Measurements from ENCODE around the gene DUSP22.
"Not testable (repeated sequence)": the region's sequence is repeated elsewhere in the genome, so short reads cannot be mapped to it uniquely, and the experiment has no call there.

The DUSP22 gene, protein sequence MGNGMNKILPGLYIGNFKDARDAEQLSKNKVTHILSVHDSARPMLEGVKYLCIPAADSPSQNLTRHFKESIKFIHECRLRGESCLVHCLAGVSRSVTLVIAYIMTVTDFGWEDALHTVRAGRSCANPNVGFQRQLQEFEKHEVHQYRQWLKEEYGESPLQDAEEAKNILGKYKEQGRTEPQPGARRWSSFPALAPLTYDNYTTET

DNA sequence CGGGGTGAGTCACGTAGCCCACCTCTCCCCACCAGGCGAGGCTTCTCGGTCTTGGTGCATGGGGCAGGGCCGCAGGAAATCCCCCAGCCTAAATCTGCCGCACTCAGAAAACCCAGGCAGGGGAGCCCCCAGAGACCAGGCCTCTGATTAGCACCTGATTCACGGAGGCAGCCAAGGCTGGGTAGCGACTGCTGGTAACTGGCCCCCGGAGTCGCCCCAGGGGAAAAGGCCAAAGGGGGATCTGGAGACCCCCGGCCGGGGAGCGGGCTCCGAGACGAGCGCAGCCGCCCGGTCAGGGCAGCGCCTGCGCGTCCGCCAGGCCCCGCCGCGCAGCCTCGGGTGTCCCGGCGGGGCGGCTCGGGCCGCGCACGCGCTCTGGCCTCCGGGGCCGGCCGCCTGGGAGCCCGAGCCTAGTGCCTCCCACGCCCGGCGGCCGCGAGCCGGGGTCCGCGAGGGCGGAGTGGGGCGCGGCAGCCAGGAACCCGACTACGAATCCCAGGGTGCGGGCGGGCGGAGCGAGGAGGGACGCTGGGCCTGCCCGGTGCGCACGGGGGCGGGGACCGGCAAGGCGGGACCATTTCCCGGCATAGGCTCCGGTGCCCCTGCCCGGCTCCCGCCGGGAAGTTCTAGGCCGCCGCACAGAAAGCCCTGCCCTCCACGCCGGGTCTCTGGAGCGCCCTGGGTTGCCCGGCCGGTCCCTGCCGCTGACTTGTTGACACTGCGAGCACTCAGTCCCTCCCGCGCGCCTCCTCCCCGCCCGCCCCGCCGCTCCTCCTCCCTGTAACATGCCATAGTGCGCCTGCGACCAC lies at the start of gene DUSP22:
Gene DUSP22, plus strand, starts transcription at position 791 of the 809 bp plus-strand sequence. CDS start 53 bp downstream, outside the sequence.
- peak; percentile 67 to 79 for DNase-seq (ENCODE audit: low read depth in 2 of 2)

DNA sequence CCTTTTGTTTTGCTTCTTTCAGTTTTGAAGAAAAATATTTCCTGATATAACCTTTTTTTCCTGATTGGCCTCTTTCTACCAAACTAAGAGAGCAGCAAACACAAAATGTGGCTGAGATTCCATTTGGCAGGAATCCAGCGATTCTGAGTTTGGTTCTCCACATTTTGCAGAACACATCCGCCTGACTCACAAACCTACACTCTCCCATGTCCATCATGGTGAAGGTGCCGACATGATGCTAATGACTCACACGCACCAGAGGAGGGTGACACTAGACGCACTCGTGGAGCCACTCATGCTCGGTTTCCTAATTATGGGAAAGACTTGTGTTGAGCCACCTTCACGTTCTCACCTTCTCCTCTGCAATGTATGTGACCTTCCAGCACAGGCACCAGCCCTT lies 45.9 kb upstream of the DUSP22 start:
- no peak for DNase-seq (ENCODE audit: low read depth in 2 of 2)

DNA sequence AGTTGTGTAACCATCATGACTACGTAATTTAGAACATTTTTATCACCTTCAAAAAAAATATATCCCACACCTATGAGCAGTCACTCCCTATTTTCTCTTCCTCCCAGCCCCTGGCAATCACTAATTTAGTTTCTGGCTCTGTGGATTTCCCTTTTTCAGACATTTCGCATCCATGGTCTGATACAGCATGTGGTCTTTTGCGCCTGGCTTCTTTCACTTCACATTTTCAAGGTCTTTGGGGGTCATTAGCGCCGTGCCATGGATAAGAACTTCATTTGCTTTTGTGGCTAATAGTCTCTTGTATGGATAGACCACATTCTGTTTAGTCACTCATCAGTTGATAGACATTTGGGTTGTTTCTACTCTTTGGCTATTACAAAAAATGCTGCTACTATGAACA lies 44.9 kb upstream of the DUSP22 start:
- DNase-seq (ENCODE audit: low read depth in 2 of 2), result no peak

DNA sequence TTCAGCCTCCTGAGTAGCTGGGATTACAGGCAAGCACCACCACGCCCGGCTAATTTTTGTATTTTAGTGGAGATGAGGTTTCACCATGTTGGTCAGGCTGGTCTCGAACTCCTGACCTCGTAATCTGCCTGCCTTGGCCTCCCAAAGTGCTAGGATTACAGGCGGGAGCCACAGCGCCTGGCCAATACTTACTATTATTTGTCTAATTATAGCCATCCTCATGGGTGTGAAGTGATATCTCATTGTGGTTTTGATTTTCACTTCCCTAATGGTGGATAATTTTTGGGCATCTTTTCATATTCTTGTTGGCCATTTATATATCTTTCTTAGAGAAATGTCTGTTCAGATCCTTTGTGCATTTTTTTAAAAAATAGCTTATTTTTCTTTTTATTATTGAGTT lies 44.2 kb upstream of the DUSP22 start:
- not testable (repeated sequence) for DNase-seq (ENCODE audit: low read depth in 2 of 2)

DNA sequence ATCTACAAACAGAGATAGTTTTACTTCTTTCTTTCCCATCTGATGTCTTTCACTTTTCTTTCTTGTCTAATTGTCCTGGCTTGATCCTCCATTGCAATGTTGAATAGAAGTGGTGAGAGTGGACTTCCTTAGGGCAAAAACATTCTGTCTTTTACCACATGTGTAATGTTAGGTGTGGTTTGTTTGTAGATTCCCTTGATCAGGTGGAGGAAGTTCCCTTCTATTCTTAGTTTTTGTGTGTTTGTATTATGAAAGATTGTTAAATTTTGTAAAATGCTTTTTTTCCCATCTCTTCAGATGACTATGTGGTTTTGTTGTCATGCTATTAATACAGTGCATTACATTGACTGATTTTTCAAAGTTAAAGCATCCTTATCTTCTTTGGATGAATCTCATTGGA lies 41.6 kb upstream of the DUSP22 start:
- no peak for DNase-seq (ENCODE audit: low read depth in 2 of 2)

DNA sequence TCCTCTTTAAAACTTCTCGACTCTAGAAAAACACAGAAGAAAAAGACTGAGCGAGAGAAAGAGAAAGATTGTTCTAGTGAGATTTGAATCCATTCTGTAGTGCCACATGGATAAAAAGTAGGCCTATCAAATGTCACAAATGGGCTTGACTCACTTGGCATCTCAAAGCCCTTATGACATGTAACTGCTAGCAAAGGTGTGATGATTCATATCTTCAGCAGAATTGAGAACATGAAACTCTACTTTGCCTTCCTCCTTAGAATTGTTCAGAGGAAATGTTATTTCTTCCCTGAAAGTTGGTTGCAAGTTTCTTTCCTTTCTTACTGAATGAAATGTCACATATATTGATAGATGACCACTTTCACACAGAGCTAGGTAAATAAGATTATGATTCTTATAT lies 40.4 kb upstream of the DUSP22 start:
- no peak for DNase-seq (ENCODE audit: low read depth in 2 of 2)

DNA sequence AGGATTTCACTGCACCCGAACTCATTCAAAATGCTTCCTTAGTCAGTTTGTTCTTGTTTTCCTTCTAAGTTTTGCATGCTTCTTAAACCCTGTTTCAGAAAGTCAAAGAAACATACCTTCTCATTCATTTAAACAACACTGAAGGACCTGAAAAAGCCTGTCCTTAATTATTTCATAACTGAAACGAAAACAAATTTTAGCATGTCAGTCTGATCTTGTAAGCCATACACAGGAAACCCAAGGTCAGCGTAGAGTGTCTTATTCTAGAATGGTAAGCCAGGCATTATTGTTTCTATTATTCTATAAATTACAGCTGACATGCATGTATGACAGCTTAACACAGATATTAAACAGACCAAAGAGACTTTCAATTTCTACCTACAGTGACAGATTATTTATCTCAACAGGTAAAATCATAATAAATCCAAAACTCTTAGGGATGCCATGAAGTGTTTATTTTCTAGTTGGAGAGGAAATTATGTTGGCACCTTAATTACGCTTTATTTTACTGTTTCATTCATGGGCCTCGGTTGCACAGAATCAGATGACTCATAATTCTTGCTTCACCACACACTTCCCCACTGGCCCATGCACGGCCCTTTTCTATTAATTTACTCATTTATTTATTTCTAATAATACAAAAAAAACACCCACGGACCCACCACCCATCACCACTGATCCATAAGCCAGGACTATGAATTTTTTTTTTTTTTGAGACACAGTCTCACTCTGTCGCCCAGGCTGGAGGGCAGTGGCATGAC lies 39.3 kb upstream of the DUSP22 start:
- DNase-seq (ENCODE audit: low read depth in 2 of 2), result no peak

DNA sequence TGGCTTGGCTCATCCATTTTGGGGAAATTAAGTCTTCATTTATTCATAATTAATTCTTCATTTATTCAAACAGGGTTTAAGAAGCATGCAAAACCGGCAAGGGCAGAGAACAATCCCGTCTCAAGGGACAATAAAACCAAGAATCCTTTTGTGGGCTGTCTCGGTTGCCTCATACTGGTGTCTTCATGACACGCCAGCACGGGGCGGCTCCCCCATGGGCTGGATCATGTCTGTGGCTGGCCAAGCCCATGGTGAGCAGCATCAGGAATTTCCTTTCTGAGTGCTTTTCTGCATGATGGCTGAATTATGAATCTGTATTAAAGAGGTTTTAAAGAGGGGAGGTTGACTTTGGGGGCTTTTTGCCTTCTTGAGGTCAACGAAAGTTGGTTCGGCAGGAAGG lies 38.3 kb upstream of the DUSP22 start:
- DNase-seq (ENCODE audit: low read depth in 2 of 2), result no peak

DNA sequence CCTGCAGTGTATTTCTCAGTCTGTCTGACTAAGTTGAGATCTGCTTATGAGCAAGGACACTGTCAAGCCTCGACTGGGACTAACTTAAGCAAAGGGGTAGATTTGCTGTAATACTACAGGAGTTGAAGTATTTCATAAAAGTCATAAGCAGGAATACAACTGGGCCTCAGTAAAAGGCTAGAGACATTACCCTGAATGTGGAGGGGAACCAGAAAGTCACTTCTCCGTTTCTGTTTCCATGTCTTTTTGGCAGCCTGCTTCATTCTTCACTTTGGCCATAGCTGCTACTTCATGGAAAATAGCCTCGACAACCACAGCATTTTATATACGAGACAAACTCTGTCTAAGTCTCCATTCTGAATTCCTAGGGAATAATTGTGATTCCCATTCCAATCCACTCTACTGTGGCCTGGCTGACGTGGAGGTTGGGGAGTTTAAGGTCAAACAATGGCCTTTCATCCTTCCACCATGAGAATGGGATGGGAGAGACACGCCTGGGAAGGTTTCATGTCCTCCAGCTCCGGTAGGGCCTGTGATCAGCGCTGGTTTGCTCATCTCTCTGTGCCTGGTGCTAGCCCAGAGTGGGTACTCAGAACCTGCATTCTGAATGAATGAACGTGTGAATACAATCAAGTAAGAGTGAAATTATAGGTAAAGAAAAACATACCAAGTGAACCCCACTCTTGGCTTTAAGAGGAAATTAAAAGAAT lies 37.1 kb upstream of the DUSP22 start:
- no peak for DNase-seq (ENCODE audit: low read depth in 2 of 2)

DNA sequence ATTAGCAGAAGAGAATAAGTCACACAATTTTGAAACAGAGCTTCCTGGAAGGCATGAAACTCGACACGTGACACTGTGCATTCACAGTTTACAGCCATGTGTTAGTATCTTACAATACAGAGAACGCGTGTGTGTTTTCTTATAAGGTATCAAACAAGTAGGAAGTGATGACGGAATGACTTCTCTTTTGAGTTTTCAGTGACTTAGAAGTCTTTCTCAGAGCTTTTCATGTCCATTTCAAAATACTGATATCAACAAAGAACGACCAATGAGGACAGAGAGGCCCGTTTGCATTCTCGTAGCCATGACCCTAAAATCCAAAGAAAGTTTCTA lies 36.6 kb upstream of the DUSP22 start:
- DNase-seq (ENCODE audit: low read depth in 2 of 2), result no peak

DNA sequence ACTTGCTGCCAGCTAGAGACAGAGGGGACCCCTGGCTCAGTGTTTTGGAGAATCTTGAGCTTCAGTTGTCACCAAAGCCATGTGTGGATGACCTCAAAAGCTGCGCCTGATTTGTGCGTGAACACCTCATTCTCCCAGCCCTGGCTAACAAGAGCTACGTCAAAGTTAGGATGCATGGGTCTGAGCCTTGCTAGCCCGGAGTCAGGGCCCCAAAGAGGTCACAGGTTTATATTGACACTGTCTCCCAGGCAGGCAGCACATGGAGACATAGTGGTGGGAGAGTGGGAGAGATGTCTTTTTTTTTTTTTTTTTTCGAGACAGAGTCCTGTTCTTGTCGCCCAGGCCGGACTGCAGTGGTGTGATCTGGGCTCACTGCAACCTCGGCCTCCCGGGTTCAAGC lies 36.1 kb upstream of the DUSP22 start:
- no peak for DNase-seq (ENCODE audit: low read depth in 2 of 2)

DNA sequence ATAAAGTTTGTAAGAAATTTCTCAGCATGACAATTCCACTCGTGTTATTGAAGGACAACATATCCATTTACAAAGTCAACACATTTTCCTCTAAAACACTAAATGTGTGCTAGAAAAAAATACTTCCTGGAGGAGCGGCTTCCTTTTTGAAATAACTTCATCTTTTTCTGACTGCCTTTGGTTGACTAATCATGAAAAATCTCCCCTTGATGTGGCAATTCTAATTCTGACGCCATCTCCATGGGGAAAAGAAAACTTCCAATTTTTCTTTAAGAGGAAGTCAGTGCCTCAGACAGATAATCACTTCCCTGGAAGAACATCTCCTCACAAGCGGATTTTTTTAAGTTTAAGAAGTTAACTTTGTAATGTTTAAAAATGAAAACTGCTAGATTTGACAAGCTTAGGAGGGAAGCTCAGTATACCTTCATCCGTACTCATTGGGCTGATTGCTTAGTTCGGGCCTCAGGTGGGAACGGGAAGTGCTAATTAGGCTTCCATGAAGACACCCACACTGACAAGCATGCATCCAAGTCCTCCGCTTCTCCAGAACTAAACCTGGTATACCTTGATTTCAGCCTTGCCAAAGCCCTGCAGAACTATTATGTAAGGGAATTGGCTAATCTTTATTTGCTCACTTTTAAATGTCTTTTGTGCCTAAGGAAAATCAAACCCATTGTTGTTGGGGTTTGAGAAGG lies 35.1 kb upstream of the DUSP22 start:
- no peak for DNase-seq (ENCODE audit: low read depth in 2 of 2)

DNA sequence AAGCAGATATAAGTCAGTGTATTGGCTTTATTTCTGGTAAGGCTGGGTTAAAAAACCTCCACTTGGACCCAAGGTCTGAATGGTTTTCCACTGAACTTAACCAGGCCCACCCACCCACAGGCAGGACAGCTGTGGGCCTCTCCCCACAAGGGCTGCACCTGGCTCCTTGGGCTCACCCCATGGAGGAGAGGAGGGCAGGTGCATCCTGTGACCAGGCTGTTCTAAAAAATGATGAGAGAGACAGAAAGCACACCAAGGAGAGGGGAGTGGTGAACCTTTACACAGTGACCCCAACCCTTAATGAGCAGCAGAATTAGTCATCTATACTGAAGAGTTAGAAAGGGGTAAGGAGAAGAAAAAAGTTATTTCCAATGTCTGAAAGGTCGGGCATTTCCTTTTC lies 34.5 kb upstream of the DUSP22 start:
- DNase-seq (ENCODE audit: low read depth in 2 of 2), result no peak

DNA sequence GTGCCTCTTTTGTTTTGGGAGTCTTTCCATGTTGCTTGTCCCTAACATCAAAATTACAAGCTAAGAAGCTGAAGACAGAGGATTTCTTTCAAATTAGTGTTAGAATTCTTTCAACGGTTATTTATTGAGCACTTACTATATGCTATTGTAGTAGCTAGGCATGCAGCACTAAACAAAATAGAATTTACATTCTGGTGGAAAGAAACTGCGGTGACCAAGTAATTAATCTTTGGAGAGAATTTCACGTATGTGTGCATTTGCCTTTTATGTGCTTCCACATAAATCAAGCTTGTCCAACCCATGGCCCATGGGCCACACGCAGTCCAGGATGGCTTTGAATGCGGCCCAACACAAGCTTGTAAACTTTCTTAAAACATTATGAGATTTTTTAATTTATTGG lies 33.0 kb upstream of the DUSP22 start:
- no peak for DNase-seq (ENCODE audit: low read depth in 2 of 2)

DNA sequence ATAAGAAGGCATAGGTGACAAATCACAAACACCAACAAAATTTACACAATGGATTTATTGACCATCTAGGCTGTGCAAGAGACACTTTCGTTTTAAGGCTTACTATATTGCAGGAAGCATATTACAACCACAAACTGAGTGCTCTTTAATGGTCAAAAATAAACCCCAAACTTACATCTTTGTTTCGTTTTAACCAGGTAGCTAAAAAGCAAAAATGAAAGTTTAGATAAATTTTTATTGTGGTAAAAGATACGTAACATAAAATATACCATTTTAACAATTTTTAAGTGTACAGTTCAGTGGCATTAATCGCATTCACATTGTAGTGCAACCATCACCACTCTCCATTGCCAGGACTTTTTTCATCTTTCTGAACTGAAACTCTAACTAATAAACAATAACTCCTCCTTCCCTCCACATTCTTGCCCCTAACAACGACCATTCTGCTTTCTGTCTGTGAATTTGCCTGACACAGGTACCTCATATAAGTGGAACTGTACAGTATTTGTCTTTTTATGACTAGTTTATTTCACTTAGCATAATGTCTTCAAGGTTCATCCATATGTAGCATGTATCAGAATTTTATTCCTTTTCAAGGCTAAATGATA lies 32.3 kb upstream of the DUSP22 start:
- DNase-seq (ENCODE audit: low read depth in 2 of 2), result no peak

DNA sequence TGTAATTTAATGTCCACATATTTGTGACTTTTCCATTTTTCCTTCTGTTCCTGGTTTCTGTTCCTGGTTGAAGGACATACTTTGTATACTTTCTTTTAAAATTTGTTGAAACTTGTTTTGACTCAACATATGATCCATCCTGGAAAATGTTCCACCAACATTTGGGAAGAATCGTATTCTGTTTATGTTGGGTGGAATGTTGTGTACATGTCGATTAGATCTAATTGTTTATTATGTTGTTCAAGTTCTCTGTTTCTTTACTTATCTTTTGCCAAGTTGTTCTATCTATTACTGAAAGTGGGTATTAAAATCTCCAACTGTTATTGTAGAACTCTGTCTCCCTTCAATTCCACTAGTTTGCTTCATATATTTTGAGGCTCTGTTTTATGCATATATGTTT lies 27.7 kb upstream of the DUSP22 start:
- DNase-seq (ENCODE audit: low read depth in 2 of 2), result no peak

DNA sequence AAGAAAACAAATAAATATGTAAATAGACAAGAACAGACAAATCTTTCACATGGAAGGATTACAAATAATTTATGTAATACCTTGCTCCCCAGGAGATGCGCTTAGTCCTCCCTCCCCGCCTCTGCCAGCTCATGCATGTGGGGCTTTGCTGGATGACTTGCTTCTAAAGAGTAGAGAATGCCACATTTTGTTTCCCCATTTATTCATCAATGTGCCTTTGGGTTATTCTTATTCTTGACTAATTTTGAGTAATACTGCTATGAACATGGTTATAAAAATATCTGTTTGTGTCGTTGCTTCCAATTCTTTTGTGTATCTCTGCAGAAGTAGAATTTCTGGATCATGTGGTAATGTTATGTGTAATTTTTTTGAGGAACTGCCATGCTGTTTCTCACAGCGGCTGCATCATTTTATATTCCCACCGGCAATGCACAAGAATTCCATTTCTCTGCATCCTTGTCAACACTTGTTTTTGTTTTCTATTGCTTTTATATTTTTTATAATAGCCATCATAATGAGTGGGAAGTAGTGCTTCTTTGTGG lies 23.8 kb upstream of the DUSP22 start:
- DNase-seq (ENCODE audit: low read depth in 2 of 2), result no peak

DNA sequence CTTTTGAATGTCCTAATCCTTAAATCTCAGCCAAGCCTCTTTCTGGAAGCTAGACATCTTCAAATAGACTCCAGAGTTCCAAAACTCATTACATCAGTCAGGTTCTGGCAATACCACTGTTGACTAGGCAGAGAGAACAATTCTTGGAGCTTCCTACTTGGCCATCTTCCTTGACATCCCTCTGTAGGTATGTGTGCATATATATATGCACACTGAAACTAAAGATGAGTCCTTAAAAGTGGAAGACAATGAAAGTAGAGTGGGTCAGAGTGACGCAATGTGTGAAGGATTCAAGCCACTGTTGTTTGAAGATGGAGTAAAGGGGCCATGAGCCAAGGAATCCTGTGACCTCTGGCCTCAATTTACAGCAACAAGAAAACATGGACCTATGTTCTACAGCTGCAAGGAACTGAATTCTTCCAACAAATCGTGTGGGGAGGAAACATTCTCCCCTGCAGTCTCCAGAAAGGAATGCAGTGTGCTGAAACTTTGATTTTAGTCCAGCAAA lies 18.7 kb upstream of the DUSP22 start:
- no peak for DNase-seq (ENCODE audit: low read depth in 2 of 2)

DNA sequence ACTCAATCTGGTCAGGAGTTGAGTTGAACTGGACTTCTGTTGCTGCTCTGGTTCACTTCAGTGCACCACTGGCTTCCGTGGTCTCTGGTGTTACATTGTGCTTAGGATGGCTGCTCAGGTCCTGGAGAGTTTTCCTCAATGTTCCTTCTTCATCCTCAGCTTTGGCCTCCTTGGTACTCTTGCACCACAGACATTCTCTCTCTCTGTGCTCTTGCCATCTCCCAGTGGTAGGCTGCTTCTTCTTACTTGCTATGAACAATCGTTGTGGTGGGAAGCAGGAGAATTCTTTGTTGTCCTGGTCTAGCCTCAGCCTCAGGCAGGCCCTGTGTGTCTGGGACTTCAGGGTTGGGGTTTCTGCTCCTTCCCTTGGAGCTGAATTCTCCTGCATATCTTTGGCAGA lies 14.5 kb upstream of the DUSP22 start:
- DNase-seq (ENCODE audit: low read depth in 2 of 2), result no peak

DNA sequence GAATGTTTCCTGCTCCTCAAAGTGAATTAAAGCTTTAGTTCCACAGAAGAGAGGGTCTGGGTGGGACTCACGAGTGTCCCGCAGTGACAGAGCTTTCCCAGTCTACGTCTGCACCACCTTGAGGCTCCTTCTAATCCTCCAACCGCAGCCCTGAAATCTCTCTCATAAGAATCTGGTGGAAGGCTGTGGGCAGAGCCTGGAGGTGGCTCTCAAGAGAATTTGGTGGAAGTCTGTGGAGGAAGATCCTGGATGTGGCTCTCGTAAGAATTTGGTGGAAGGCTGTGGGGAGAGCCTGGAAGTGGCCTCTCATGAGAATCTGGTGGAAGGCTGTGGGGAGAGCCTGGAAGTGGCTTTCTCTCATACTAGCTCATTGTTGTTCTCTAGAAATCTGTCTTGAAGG lies 13.8 kb upstream of the DUSP22 start:
- no peak for DNase-seq (ENCODE audit: low read depth in 2 of 2)

Data from activated CD8-positive, alpha-beta memory T cell treated with anti-CD3 and anti-CD28 coated beads for 4 hours (primary cell).